Esophagus (tissue), 2 donors: ENCODE data around the gene SPAG16. TPM values are rescaled to one million over a fixed set of nuclear protein-coding genes. Genes with fewer than 3 reads are reported as not detected.

ENCODE experiments used
- H3K27ac ChIP-seq, 2 donors: one replicate each; pipeline ENCODE4 v1.5.1; 2013; ENCODE audit warnings: low read depth in 2 of 2, mild to moderate bottlenecking in 2 of 2, inconsistent platforms in 1 of 2, low read length in 1 of 2, moderate library complexity in 1 of 2
- H3K27me3 ChIP-seq, 2 donors: one replicate each; pipeline ENCODE4 v1.6.1; 2013; ENCODE audit warnings: low read length in 2 of 2, control low read depth in 1 of 2, mild to moderate bottlenecking in 1 of 2; ENCODE audit not compliant: insufficient read depth in 2 of 2, control insufficient read depth in 1 of 2
- H3K36me3 ChIP-seq, 2 donors: one replicate each; pipeline ENCODE4 v1.6.1; 2013; ENCODE audit warnings: low read length in 1 of 2; ENCODE audit not compliant: control insufficient read depth in 2 of 2, insufficient read depth in 2 of 2
- H3K4me1 ChIP-seq, 2 donors: one replicate each; pipeline ENCODE4 v1.6.1; 2013; ENCODE audit warnings: low read length in 1 of 2; ENCODE audit not compliant: control insufficient read depth in 2 of 2, insufficient read depth in 2 of 2
- H3K4me3 ChIP-seq, 2 donors: one replicate each; pipeline ENCODE4 v1.5.1; 2013; ENCODE audit warnings: low read length in 2 of 2, mild to moderate bottlenecking in 2 of 2, low read depth in 1 of 2, moderate library complexity in 1 of 2
- H3K9me3 ChIP-seq, 2 donors: one replicate each; pipeline ENCODE4 v1.6.1; 2013; ENCODE audit warnings: mild to moderate bottlenecking in 2 of 2, low read depth in 1 of 2, low read length in 1 of 2, moderate library complexity in 1 of 2; ENCODE audit not compliant: control insufficient read depth in 2 of 2, insufficient read depth in 1 of 2
- WGBS, 2 donors: extraction: QIAGEN DNeasy Blood & Tissue Kit; methylation state at CpG; one replicate each; pipeline ENCODE4 v1.1.7; 2013; 5-methylcytosine and 5-hydroxymethylcytosine counted together
- polyA plus RNA-seq, 2 donors: library from polyadenylated mRNA; stranded (reverse); fragments of 200-250 nt; gene quantifications; one replicate each; pipeline ENCODE4 v1.2.3, GENCODE V29; 2013
- donor health status: healthy with polysubstance abuse.
- donor health status: Bipolar disorder and iron deficiency.

The SPAG16 gene
- polyA plus RNA-seq, 2 donors, result 20.4 to 21.2 TPM

DNA sequence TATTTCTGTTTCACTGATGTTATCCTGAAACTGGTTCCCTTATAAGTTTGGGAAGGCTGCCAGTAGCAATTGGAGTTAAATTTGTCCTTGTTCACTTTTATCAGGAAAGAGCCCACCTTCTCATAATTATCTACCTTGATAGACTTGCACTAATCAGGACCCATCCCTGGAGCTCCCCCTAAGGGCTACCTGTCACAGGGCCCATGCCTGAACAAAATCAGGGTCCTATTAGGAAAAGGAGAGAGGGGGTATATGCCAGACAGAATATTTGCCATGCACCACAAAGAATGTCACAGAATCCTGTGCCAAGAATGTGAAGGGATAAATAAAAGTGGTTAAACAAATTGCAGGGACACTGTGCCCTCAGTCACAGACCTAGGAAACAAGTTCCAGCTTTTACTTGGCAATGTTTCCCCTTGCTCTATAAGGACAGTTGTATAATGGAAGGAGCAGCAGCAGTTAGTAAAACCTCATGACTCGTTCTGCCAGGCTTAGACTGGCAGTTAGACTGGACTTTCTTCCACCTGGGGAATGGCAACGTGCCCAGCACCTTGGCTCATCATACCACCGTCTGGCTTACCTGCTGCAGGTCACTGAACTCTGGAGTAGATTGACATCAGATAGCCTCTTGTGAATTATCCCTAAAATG, 1094.3 kb downstream of the SPAG16 start:
- 34 to 38% methylated on average over 3 of the region's 3 CpGs for WGBS, 2 donors
- no peak overlapping the region for H3K27ac ChIP-seq
- H3K36me3 ChIP-seq, result no peaks in the 10 kb centered on the region
- peaks cover 0 to 2% of the 10 kb centered on the region in 2 donors for H3K9me3 ChIP-seq
- no peaks in the 10 kb centered on the region for H3K4me1 ChIP-seq
- no peaks in the 10 kb centered on the region for H3K27me3 ChIP-seq
- H3K4me3 ChIP-seq, result no peak overlapping the region

DNA sequence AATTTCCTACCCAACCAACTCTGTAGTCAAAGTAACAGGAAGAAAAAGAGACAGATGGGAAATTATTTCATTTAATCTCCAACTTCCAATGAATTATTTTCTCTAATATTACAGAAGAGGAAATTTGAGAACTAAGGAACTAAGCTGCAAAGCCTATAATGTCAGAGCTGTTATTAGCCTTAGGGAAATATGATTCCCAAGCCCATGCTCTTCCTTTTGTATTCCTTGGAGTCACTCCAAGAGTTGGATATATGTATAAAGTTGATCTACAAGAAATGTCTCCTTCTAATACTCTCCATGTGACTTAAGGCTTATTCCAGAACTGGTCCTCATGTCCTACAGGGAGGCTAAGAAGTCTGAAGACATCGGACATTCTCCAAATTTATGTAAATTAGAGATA, 1095.0 kb downstream of the SPAG16 start:
- H3K27me3 ChIP-seq, result no peaks in the 10 kb centered on the region
- H3K4me3 ChIP-seq, result no peak overlapping the region
- 90% methylated on average over 1 of the region's 1 CpG for WGBS, 2 donors
- H3K36me3 ChIP-seq, result no peaks in the 10 kb centered on the region
- no peak overlapping the region for H3K27ac ChIP-seq
- peaks cover 0 to 2% of the 10 kb centered on the region in 2 donors for H3K9me3 ChIP-seq
- no peaks in the 10 kb centered on the region for H3K4me1 ChIP-seq

GRCh38 chr2:214380681-214381080, 1096.4 kb downstream of the SPAG16 start:
- no peaks in the 10 kb centered on the region for H3K27me3 ChIP-seq
- no peaks in the 10 kb centered on the region for H3K4me1 ChIP-seq
- H3K36me3 ChIP-seq, result no peaks in the 10 kb centered on the region
- H3K27ac ChIP-seq, result no peak overlapping the region
- 76% methylated on average over 5 of the region's 5 CpGs for WGBS, 2 donors
- no peak overlapping the region for H3K4me3 ChIP-seq
- H3K9me3 ChIP-seq, result peaks cover 0 to 2% of the 10 kb centered on the region in 2 donors

DNA sequence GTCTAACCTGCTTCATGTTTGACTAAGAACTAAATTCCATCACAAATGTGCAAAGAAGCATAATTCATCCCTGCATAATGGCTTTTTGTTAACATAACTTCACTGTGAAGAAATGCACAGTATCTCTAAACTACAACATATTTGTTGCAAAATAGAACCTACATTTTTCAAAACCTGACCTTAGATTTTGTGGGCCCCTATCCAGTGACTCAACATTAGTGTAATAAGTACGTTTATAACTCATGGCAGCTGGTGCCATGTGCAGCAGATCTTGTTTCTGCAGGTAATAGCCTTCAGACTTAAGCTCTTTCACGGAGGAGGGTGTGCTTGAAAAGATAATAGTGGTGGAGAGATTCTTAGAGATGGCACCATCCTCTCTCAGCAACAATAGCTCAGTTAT, 1098.0 kb downstream of the SPAG16 start:
- WGBS, 2 donors, result 24 to 30% methylated on average over 2 of the region's 2 CpGs
- H3K4me3 ChIP-seq, result no peak overlapping the region

GRCh38 chr2:214386720-214387119, 1102.5 kb downstream of the SPAG16 start:
- H3K9me3 ChIP-seq, result peaks cover 0 to 2% of the 10 kb centered on the region in 2 donors
- no peaks in the 10 kb centered on the region for H3K36me3 ChIP-seq
- 85 to 93% methylated on average over 2 of the region's 2 CpGs for WGBS, 2 donors
- no peaks in the 10 kb centered on the region for H3K27me3 ChIP-seq
- no peak overlapping the region for H3K4me3 ChIP-seq
- H3K4me1 ChIP-seq, result no peaks in the 10 kb centered on the region
- H3K27ac ChIP-seq, result no peak overlapping the region

More for the DNA sequence above, 1098.0 kb downstream of the SPAG16 start:
- Histone ChIP-seq H3K4me1 (no peaks in the 10 kb centered on the region), H3K9me3 (peaks cover 0 to 2% of the 10 kb centered on the region in 2 donors), H3K27me3 (no peaks in the 10 kb centered on the region), H3K36me3 (no peaks in the 10 kb centered on the region), H3K27ac (no peak overlapping the region)

GRCh38 chr2:214389334-214389733, 1105.1 kb downstream of the SPAG16 start:
- H3K27me3 ChIP-seq, result no peaks in the 10 kb centered on the region
- no peaks in the 10 kb centered on the region for H3K36me3 ChIP-seq
- H3K4me3 ChIP-seq, result no peak overlapping the region
- no peaks in the 10 kb centered on the region for H3K9me3 ChIP-seq
- no peak overlapping the region for H3K27ac ChIP-seq
- H3K4me1 ChIP-seq, result no peaks in the 10 kb centered on the region

DNA sequence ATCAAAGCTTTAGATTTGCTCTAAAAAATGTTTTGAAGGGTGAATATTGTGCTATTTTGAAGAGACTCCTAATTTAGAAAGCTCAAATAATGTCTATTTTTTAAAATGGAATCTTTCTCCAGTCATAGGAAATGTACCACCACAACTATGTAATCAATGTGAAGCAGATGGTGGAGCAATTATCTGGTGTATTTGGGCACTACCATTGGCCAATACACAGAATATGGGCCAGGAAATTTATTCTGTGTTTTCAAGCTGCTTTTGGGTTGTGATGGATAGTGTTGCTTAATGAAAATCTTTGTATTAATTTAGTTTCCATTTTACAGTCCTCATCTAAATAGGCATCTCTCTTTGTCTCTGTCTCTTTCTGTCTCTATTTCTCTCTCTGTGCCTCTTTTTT, 1109.5 kb downstream of the SPAG16 start:
- Histone ChIP-seq H3K9me3 (no peaks in the 10 kb centered on the region), H3K36me3 (no peaks in the 10 kb centered on the region), H3K27ac (no peak overlapping the region), H3K27me3 (no peaks in the 10 kb centered on the region), H3K4me1 (no peaks in the 10 kb centered on the region), H3K4me3 (no peak overlapping the region)

GRCh38 chr2:214395040-214395439, 1110.8 kb downstream of the SPAG16 start:
- Histone ChIP-seq H3K4me3 (no peak overlapping the region), H3K27me3 (no peaks in the 10 kb centered on the region), H3K36me3 (no peaks in the 10 kb centered on the region), H3K4me1 (no peaks in the 10 kb centered on the region), H3K27ac (no peak overlapping the region), H3K9me3 (no peaks in the 10 kb centered on the region)
- WGBS, 2 donors, result 41 to 70% methylated on average over 1 of the region's 1 CpG

DNA sequence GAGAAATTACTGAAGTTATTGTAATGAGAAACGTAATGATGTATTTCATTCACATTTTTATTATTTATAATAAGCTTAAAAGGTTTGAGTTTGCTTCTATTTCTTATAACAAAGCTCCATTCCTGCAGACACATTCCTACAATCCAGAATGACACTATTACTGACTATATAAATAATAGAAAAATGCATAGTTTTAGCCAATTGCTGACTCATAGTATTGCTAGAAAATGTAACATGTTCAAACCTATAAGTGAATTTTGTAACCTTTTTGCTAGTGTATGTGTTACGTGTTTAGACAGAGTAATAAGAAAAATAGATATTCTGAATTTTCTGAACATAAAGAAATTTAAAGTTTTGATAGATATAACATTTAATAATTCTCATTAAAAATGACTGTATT, 1117.3 kb downstream of the SPAG16 start:
- no peaks in the 10 kb centered on the region for H3K36me3 ChIP-seq
- WGBS, 2 donors, result 38 to 48% methylated on average over 2 of the region's 2 CpGs
- H3K4me1 ChIP-seq, result no peaks in the 10 kb centered on the region
- no peak overlapping the region for H3K27ac ChIP-seq
- H3K4me3 ChIP-seq, result no peak overlapping the region
- no peaks in the 10 kb centered on the region for H3K27me3 ChIP-seq
- H3K9me3 ChIP-seq, result no peaks in the 10 kb centered on the region

DNA sequence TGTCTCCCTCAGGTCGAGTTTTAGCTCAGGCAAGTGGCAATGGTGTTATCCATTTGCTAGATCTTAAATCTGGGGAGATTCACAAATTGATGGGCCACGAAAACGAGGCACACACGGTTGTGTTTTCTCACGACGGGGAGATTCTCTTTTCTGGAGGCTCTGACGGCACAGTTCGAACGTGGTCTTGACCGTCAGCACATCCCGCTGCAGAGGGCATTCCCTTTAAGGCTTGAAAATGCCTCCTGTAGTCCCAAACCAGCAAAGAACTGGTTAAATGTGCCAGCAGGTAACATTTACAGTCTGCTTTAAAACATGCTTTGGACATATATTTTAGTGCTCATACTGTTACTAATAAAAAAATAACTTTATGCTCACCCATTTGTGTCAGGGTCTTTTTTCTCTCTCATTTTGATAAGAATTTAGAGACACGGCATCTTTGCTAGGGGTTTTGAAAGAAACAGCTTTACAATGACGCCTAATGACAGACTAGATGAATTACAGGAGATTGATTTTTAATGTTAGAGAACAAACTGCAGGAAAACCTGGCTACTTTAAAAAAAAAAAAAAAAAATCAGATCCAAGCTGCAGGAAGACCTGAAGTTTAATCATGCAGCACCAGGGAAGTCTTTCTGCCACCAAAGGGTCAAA, 1126.0 kb downstream of the SPAG16 start:
- Histone ChIP-seq H3K4me1 (no peaks in the 10 kb centered on the region), H3K4me3 (no peak overlapping the region), H3K27ac (no peak overlapping the region), H3K27me3 (no peaks in the 10 kb centered on the region), H3K9me3 (no peaks in the 10 kb centered on the region), H3K36me3 (no peaks in the 10 kb centered on the region)
- WGBS, 2 donors, result 43 to 45% methylated on average over 13 of the region's 13 CpGs
